Activated CD8-positive, alpha-beta memory T cell treated with anti-CD3 and anti-CD28 coated beads for 1 hour (primary cell): ENCODE data around the gene RAP1B.
A peak's percentile ranks its signal among the peaks of the same experiment; 100 is the strongest.
"Not testable (repeated sequence)": the region's sequence is repeated elsewhere in the genome, so short reads cannot be mapped to it uniquely, and the experiment has no call there.

ENCODE experiments used
- DNase-seq, 2 donors: peaks; one replicate each; pipeline ENCODE4 v3.0.0-alpha.2; 2020; ENCODE audit warnings: low read depth in 1 of 2; ENCODE audit errors: extremely low read depth in 1 of 2

The RAP1B gene

GRCh38 chr12:68632486-68632885 is 21.8 kb downstream of the RAP1B start:
- DNase-seq: no peak

DNA sequence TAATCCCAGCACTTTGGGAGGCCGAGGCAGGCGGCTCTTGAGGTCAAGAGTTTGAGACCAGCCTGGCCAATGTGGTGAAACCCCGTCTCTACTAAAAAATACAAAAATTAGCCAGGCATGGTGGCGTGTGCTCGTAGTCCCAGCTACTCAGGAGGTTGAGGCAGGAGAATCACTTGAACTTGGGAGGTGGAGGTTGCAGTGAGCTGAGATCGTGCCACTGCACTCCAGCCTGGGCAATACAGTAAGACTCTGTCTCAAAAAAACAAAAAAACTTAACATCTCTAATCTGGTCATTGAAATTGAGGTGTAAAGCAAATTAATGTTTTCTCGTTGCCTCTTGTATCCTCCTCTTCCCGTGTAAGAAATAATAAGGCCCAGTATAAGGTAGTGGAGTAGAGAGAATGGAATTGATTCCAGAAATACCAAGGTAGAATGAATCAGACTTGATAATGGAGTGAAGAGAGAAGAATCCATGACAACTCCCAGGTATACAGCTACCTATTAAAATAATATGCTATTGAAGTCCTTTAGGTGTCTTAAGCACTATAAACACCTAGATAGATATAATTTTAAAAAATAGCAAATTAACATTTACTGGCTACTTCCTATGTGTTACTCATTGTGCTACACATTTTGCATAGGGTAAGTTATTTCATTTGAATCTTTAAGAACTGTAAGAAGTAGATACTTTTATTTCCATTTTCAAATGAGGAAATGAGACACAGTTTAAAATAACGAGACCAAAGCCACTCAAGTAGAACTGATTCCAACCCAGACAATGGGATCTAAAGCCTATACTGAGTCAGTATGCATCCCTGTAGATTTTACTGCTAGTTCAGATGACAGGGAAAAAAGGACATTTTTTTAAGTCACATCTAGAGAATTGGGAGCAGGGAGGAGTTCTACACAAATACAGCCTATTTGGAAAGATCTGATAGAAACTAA is 23.2 kb downstream of the RAP1B start:
- no peak for DNase-seq

- no peak for DNase-seq
These were observed 25.6 kb downstream of the RAP1B start for GRCh38 chr12:68636268-68636667.

- DNase-seq: not testable (repeated sequence)
These were observed 26.7 kb downstream of the RAP1B start for GRCh38 chr12:68637439-68637838.

- no peak for DNase-seq
These were observed 27.5 kb downstream of the RAP1B start for GRCh38 chr12:68638171-68638570.

GRCh38 chr12:68638721-68639395 is 28.2 kb downstream of the RAP1B start:
- no peak for DNase-seq

DNA sequence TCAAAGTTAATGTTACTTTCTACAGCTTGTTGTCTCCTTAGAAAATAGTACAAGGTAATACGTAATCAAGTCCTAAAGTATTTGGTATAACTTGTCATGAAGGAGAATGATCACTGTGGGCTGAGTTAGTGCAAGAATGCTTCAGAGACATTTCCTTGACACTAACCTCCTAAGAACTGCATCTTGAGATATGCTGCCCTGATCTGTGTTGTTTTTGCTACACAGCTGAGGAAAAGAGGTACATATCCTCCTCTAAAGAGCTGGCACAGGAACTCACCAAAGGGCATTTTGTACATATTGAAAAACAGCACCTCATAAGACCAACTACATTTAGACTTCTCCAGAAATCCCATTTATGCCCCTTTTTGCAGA is 28.7 kb downstream of the RAP1B start:
- no peak for DNase-seq

DNA sequence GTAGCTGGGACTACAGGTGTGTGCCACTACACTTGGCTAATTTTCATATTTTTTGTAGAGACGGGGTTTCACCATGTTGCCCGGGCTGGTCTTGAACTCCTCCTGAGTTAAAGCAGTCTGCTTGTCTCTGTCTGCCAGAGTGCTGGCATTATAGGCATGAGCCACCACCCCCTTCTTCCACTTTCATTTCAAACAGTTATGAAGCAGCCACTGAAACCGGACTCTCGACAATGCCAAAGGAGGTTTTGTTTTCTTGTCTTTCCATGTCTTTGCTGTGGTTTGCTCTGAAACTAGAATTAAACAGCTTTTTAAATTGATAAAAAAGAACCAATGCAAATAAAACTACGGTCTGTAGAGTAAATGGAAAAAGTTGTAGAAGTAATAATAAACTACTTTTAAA is 30.4 kb downstream of the RAP1B start:
- DNase-seq: peak in 1 of 2 donors; percentile 8

GRCh38 chr12:68646484-68646883 is 35.8 kb downstream of the RAP1B start:
- DNase-seq: no peak

DNA sequence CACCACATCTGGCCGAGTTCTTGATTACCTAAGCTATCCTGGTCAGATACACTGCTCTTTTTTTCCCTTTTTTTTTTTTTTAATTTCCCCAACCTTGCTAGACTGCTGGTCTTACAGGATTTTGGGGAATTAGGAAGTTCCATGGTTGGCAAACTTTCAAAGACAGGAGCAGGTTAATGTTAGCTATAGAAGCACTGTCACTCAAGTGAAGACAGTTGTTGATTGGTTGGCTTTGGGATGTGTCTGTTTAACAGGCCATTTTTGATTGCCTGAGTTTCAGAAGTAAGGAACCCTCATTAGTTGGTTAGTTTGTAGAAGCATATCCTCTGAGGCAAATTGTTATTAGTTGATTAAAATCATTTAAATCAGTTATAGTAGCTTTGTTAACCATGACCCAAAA is 36.8 kb downstream of the RAP1B start:
- no peak for DNase-seq

DNA sequence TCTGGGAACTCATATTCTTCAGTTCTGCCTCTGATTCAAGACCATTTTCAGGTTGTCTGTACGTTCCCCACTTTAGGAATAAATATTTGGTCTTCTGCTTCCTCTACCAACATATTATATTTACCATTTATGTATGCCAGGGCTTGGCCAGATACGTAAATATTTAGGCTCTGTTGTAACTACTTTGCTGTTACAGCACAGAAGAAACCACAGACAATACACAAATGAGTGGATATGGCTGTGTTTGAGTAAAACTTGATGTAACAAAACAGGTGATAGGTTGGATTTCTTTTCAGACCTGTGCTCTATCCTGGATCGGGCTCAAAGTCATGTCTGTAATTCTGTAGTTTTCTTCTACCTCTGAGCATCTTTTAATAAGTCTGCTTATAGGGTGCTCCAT is 37.5 kb downstream of the RAP1B start:
- DNase-seq: no peak

- no peak for DNase-seq
These were observed 54.4 kb downstream of the RAP1B start for GRCh38 chr12:68665016-68665569.

DNA sequence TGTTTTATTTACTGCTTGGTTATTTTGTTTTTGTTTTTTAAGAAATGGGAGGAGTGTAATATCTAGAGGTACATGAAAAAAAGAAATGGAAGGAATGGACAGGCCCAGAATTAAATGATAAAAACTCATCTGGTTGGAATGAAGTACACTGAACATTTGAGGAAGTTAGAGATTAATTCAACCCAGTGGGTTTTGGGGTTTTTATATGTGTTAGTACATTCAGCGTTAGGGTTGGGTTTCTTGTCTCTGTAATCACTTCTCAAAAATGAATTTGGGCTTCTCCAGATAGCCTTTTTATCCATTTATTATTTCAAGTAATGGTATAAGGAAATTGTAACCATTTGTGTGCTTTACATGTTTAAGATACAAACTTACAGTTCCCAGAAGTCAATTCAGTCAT is 56.6 kb downstream of the RAP1B start:
- DNase-seq: no peak

DNA sequence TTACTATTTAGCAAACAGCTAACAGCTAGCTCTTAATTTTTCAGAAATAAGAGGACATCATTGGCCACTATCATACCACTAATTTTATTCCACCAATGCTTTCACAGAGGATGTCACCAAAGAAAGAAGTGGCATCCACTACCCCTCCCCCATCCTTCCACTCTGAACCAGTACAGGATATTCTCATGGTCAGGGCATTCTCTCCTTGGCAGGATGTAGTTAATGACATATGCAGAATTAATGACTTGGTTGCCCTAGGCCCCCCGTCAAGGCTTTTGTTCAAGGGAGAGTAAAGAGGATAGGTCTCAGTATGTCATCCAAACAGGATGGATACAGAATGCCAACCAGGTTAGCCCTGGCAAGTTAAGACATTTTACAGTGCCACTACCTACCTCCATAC is 57.2 kb downstream of the RAP1B start:
- no peak for DNase-seq

DNA sequence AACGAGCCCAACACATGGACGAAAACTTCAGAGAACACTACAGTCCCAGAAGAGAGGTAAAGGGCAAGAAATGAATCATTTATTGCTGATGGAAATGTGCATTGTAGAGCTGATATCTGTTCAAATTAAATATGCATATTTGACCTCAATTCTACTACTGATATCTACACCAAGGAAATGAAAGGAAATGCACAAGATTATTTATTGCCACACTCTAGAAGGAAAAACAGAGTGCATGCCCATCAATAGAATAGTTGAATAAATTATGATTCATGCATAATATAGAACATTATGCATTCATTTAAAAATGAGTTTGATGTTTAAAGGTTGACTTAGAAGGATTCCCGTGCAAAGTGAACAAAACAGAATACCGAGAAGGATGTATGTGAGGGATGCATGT is 60.5 kb downstream of the RAP1B start:
- no peak for DNase-seq

- no peak for DNase-seq
These were observed 63.1 kb downstream of the RAP1B start for GRCh38 chr12:68673788-68674187.

- no peak for DNase-seq
These were observed 63.7 kb downstream of the RAP1B start for GRCh38 chr12:68674376-68674775.

DNA sequence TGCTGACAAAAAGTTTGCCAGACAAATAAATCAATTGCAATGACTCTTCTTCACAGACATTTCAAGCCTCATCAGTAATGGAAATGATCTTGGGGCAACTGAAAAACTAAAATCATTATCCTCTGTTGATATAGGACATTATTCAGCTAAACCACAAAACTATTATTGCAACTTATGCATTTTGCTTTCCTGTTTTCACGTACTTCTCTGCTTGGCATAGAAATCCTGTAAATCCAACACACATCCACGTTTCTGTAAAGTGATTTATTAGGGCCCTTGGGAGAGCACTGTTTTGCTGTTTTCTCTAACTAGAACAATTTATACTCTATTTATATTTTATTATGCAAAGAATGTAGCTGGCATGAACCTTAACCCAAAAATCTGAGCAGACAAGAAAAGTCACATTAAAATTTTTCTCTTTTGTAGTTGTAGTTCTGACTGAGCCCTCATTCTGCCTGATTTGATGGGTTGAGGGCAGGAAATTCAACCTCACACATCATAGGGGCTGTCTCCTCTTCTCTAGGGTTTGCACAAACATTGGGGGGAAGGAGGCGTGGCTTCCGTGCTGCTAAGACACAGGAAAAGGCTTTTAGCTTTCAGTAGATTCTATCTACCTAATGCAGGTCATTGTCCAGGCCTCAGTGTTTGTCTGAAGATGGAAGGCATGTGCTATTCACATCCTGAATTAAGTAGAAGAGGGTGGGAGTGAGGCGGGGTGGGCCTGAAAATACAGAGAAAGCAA is 64.6 kb downstream of the RAP1B start:
- peak; percentile 38 to 53 for DNase-seq

GRCh38 chr12:68676854-68677253 is 66.2 kb downstream of the RAP1B start:
- not testable (repeated sequence) for DNase-seq

- DNase-seq: no peak
These were observed 75.5 kb downstream of the RAP1B start for GRCh38 chr12:68686262-68686594.
